ENCODE results near the gene CAMK2B. TPM values are rescaled to one million over a fixed set of nuclear protein-coding genes. Genes with fewer than 3 reads are reported as not detected.
A peak's percentile ranks its signal among the peaks of the same experiment; 100 is the strongest.

Gene CAMK2B
- total RNA-seq, 2 experiments from 2014 or later, result 0.11 TPM; not detected in 1

- Mint-ChIP-seq H3K36me3 (no peaks in the 10 kb centered on the region), H3K27ac (no peak overlapping the region), H3K4me3 (no peak overlapping the region), H3K4me1 (no peaks in the 10 kb centered on the region), H3K27me3 (no peaks in the 10 kb centered on the region), H3K9me3 (no peaks in the 10 kb centered on the region)
- DNase-seq (no peak), ATAC-seq (ENCODE audit: low read depth) (no peak)
- POLR2A ChIA-PET, result no interaction called here
Observed at GRCh38 chr7:44275146-44275545, 50.2 kb downstream of the CAMK2B start.

GRCh38 chr7:44274623-44274975 lies 50.8 kb downstream of the CAMK2B start:
- no peaks in the 10 kb centered on the region for H3K36me3 Mint-ChIP-seq
- H3K27me3 Mint-ChIP-seq, result no peaks in the 10 kb centered on the region
- no peaks in the 10 kb centered on the region for H3K9me3 Mint-ChIP-seq
- H3K4me1 Mint-ChIP-seq, result no peaks in the 10 kb centered on the region
- POLR2A ChIA-PET, result no interaction called here
- no peak for ATAC-seq (ENCODE audit: low read depth)
- no peak overlapping the region for H3K27ac Mint-ChIP-seq
- H3K4me3 Mint-ChIP-seq, result no peak overlapping the region
- DNase-seq, result no peak

GRCh38 chr7:44273681-44274622 lies 51.4 kb downstream of the CAMK2B start:
- DNase-seq (no peak), ATAC-seq (ENCODE audit: low read depth) (no peak)
- Mint-ChIP-seq H3K27ac (no peak overlapping the region), H3K36me3 (no peaks in the 10 kb centered on the region), H3K4me1 (no peaks in the 10 kb centered on the region), H3K9me3 (no peaks in the 10 kb centered on the region), H3K4me3 (no peak overlapping the region), H3K27me3 (no peaks in the 10 kb centered on the region)
- POLR2A ChIA-PET, result no interaction called here

- H3K4me1 Mint-ChIP-seq, result no peaks in the 10 kb centered on the region
- DNase-seq, result no peak
- H3K9me3 Mint-ChIP-seq, result no peaks in the 10 kb centered on the region
- no peak for ATAC-seq (ENCODE audit: low read depth)
- H3K36me3 Mint-ChIP-seq, result no peaks in the 10 kb centered on the region
- POLR2A ChIA-PET, result no interaction called here
- H3K27ac Mint-ChIP-seq, result no peak overlapping the region
- H3K4me3 Mint-ChIP-seq, result no peak overlapping the region
- no peaks in the 10 kb centered on the region for H3K27me3 Mint-ChIP-seq
Observed at GRCh38 chr7:44272981-44273380, 52.4 kb downstream of the CAMK2B start.

GRCh38 chr7:44272456-44272855 lies 52.9 kb downstream of the CAMK2B start:
- H3K4me1 Mint-ChIP-seq, result no peaks in the 10 kb centered on the region
- POLR2A ChIA-PET, result no interaction called here
- no peaks in the 10 kb centered on the region for H3K27me3 Mint-ChIP-seq
- no peaks in the 10 kb centered on the region for H3K9me3 Mint-ChIP-seq
- H3K27ac Mint-ChIP-seq, result no peak overlapping the region
- DNase-seq (no peak), ATAC-seq (ENCODE audit: low read depth) (no peak)
- no peak overlapping the region for H3K4me3 Mint-ChIP-seq
- no peaks in the 10 kb centered on the region for H3K36me3 Mint-ChIP-seq

- Mint-ChIP-seq H3K4me1 (no peaks in the 10 kb centered on the region), H3K36me3 (no peaks in the 10 kb centered on the region), H3K9me3 (no peaks in the 10 kb centered on the region), H3K4me3 (no peak overlapping the region), H3K27ac (no peak overlapping the region), H3K27me3 (no peaks in the 10 kb centered on the region)
- ATAC-seq (ENCODE audit: low read depth), result no peak
- POLR2A ChIA-PET, result no interaction called here
- DNase-seq, result no peak
Observed at GRCh38 chr7:44269943-44270493, 55.4 kb downstream of the CAMK2B start.

- Mint-ChIP-seq H3K4me1 (no peaks in the 10 kb centered on the region), H3K36me3 (no peaks in the 10 kb centered on the region), H3K4me3 (no peak overlapping the region), H3K27ac (no peak overlapping the region), H3K27me3 (no peaks in the 10 kb centered on the region), H3K9me3 (no peaks in the 10 kb centered on the region)
- POLR2A ChIA-PET, result no interaction called here
- ATAC-seq (ENCODE audit: low read depth) (no peak), DNase-seq (no peak)
Observed at GRCh38 chr7:44269417-44269816, 56.0 kb downstream of the CAMK2B start.

GRCh38 chr7:44268671-44269070 lies 56.7 kb downstream of the CAMK2B start:
- Mint-ChIP-seq H3K27ac (peak overlapping the region; percentile 19), H3K27me3 (no peaks in the 10 kb centered on the region), H3K4me1 (no peaks in the 10 kb centered on the region), H3K36me3 (no peaks in the 10 kb centered on the region), H3K4me3 (no peak overlapping the region), H3K9me3 (no peaks in the 10 kb centered on the region)
- DNase-seq (no peak), ATAC-seq (ENCODE audit: low read depth) (no peak)
- POLR2A ChIA-PET, result interaction anchor here (0.8 kb wide), 1 partner anchor 11 kb away, joined by 3 read pairs; no protein-coding TSS in a partner anchor

- no peak for DNase-seq
- H3K27me3 Mint-ChIP-seq, result no peaks in the 10 kb centered on the region
- POLR2A ChIA-PET, result no interaction called here
- ATAC-seq (ENCODE audit: low read depth), result no peak
- H3K4me1 Mint-ChIP-seq, result no peaks in the 10 kb centered on the region
- no peak overlapping the region for H3K27ac Mint-ChIP-seq
- no peaks in the 10 kb centered on the region for H3K36me3 Mint-ChIP-seq
- H3K9me3 Mint-ChIP-seq, result no peaks in the 10 kb centered on the region
- no peak overlapping the region for H3K4me3 Mint-ChIP-seq
Observed at GRCh38 chr7:44267719-44268421, 57.5 kb downstream of the CAMK2B start.

GRCh38 chr7:44267178-44267577 lies 58.2 kb downstream of the CAMK2B start:
- DNase-seq, result no peak
- no peak for ATAC-seq (ENCODE audit: low read depth)
- POLR2A ChIA-PET, result no interaction called here
- Mint-ChIP-seq H3K27me3 (no peaks in the 10 kb centered on the region), H3K27ac (no peak overlapping the region), H3K36me3 (no peaks in the 10 kb centered on the region), H3K9me3 (no peaks in the 10 kb centered on the region), H3K4me1 (no peaks in the 10 kb centered on the region), H3K4me3 (no peak overlapping the region)

- Mint-ChIP-seq H3K4me3 (no peak overlapping the region), H3K4me1 (no peaks in the 10 kb centered on the region), H3K36me3 (no peaks in the 10 kb centered on the region), H3K9me3 (no peaks in the 10 kb centered on the region), H3K27me3 (no peaks in the 10 kb centered on the region), H3K27ac (no peak overlapping the region)
- POLR2A ChIA-PET, result no interaction called here
- ATAC-seq (ENCODE audit: low read depth) (no peak), DNase-seq (no peak)
Observed at GRCh38 chr7:44266526-44266925, 58.9 kb downstream of the CAMK2B start.

GRCh38 chr7:44265728-44266127 lies 59.7 kb downstream of the CAMK2B start:
- Mint-ChIP-seq H3K27ac (no peak overlapping the region), H3K9me3 (no peaks in the 10 kb centered on the region), H3K4me3 (no peak overlapping the region), H3K36me3 (no peaks in the 10 kb centered on the region), H3K4me1 (no peaks in the 10 kb centered on the region), H3K27me3 (no peaks in the 10 kb centered on the region)
- ATAC-seq (ENCODE audit: low read depth), result no peak
- POLR2A ChIA-PET, result no interaction called here
- DNase-seq, result no peak

GRCh38 chr7:44264221-44264931 lies 61.0 kb downstream of the CAMK2B start:
- DNase-seq, result no peak
- no peak for ATAC-seq (ENCODE audit: low read depth)
- Mint-ChIP-seq H3K4me1 (peaks cover 5% of the 10 kb centered on the region), H3K36me3 (no peaks in the 10 kb centered on the region), H3K27me3 (no peaks in the 10 kb centered on the region), H3K9me3 (no peaks in the 10 kb centered on the region), H3K4me3 (no peak overlapping the region), H3K27ac (no peak overlapping the region)
- POLR2A ChIA-PET, result no interaction called here

Data from activated naive CD8-positive, alpha-beta T cell treated with anti-CD3 and anti-CD28 coated beads, Interleukin-2, amount 10 ng/mL, durations not matched to agents 7 days and 5 days (primary cell).